K562 (cell line): ENCODE data around the gene E2F3. TPM values are rescaled to one million over a fixed set of nuclear protein-coding genes. Genes with fewer than 3 reads are reported as not detected.

Source experiments
- ATAC-seq: fragments of 200-7000 bp; cut with Tn5 transposase; 3 replicates; pipeline ENCODE4 v1.9.1; 2020; ENCODE audit warnings: moderate library complexity
- BruUV-seq: library from RNA; stranded (reverse); fragments of 400-500 nt; replicated peaks from 2 replicates; lab custom pipeline; 2021; lab: Mats Ljungman, UMichigan
- CTCF ChIA-PET: fragments of 300-600 bp; formaldehyde crosslinking; extraction: SDS; loops from one replicate; lab custom pipeline; 2021; ENCODE audit warnings: low intra/inter-chr PET ratio; lab: Yijun Ruan, JAX
- POLR2A ChIA-PET: fragments of 300-600, 350-650 bp; sonication (Branson Sonifier 250); formaldehyde crosslinking; extraction: SDS; loops from one replicate; lab custom pipeline; 2021; ENCODE audit warnings: antibody characterized with exemption, inconsistent platforms; lab: Yijun Ruan, JAX
- DNase-seq, 4 experiments: peaks; one replicate each; pipeline versions ENCODE4 v3.0.0 to v3.0.0-alpha.2; 2011 to 2018; ENCODE audit warnings: low spot score in 3 of 4, mixed read lengths in 3 of 4; ENCODE audit errors: extremely low read depth in 1 of 4
- FAIRE-seq: peaks from 2 replicates; lab custom pipeline; 2011; peaks lifted over from hg19 to GRCh38; lab: Jason Lieb, UNC
- H2AFZ ChIP-seq: 2 replicates; pipeline ENCODE4 v1.6.0; 2011; ENCODE audit warnings: low read depth, low read length, control low read depth, inconsistent platforms
- H3K27ac ChIP-seq: fragments of 200-600 bp; 3 replicates; pipeline ENCODE4 v1.8.0; 2011; ENCODE audit warnings: low read depth, mild to moderate bottlenecking, control low read depth, inconsistent platforms, low read length, moderate library complexity, mixed read lengths; ENCODE audit errors: extremely low read depth
- H3K27me3 ChIP-seq, 2 experiments: fragments of 300-600 bp in 1 of 2; 2 replicates in 1 of 2; 3 replicates in 1 of 2; pipeline versions ENCODE4 v1.6.0 to v1.8.0; 2011; ENCODE audit warnings: inconsistent platforms in 2 of 2, low read length in 2 of 2, mild to moderate bottlenecking in 1 of 2, mixed read lengths in 1 of 2, moderate library complexity in 1 of 2; ENCODE audit not compliant: control insufficient read depth in 2 of 2, insufficient read depth in 2 of 2
- H3K36me3 ChIP-seq: fragments of 300-600 bp; 3 replicates; pipeline ENCODE4 v1.8.0; 2011; ENCODE audit warnings: mild to moderate bottlenecking, low read length, inconsistent platforms; ENCODE audit not compliant: control insufficient read depth, insufficient read depth
- H3K4me1 ChIP-seq, 2 experiments: fragments of 200-600 bp in 1 of 2; replicated peaks in 1 of 2; 2 replicates in 1 of 2; 3 replicates in 1 of 2; pipeline versions ENCODE4 v1.5.1 to v1.8.0; 2011; ENCODE audit warnings: inconsistent platforms in 2 of 2, low read length in 2 of 2, mild to moderate bottlenecking in 1 of 2, mixed read lengths in 1 of 2, moderate library complexity in 1 of 2; ENCODE audit not compliant: control insufficient read depth in 2 of 2, insufficient read depth in 2 of 2
- H3K4me2 ChIP-seq: 2 replicates; pipeline ENCODE4 v1.6.1; 2011; ENCODE audit warnings: low read length, control low read depth, inconsistent platforms, mixed read lengths; ENCODE audit not compliant: insufficient read depth
- H3K4me3 ChIP-seq: fragments of 200-600 bp; sonication (generic), shearing (Covaris generic); 2 replicates; pipeline ENCODE4 v1.5.1; 2016; ENCODE audit warnings: control low read depth, inconsistent platforms
- H3K79me2 ChIP-seq: fragments of 200-600 bp; 3 replicates; pipeline ENCODE4 v1.8.0; 2011; ENCODE audit warnings: low read length, inconsistent platforms; ENCODE audit not compliant: control insufficient read depth, insufficient read depth
- H3K9ac ChIP-seq, 2 experiments: 2 replicates each; pipeline versions ENCODE4 v1.6.0 to v1.6.1; 2011; ENCODE audit warnings: low read depth in 2 of 2, low read length in 2 of 2, control low read depth in 1 of 2, inconsistent platforms in 1 of 2, mild to moderate bottlenecking in 1 of 2, mixed read lengths in 1 of 2; ENCODE audit not compliant: insufficient read depth in 1 of 2
- H3K9me1 ChIP-seq: one replicate; pipeline ENCODE4 v1.6.0; 2011; ENCODE audit warnings: inconsistent platforms, mild to moderate bottlenecking, low read length, moderate library complexity; ENCODE audit not compliant: control insufficient read depth, insufficient read depth
- H3K9me3 ChIP-seq: replicated peaks from 2 replicates; pipeline ENCODE4 v1.5.1; 2011; ENCODE audit warnings: low read depth, low read length, inconsistent platforms; ENCODE audit not compliant: control insufficient read depth, insufficient read depth
- H4K20me1 ChIP-seq: replicated peaks from 2 replicates; pipeline ENCODE4 v1.6.1; 2011; ENCODE audit warnings: low read length, inconsistent platforms, mixed read lengths; ENCODE audit not compliant: control insufficient read depth, insufficient read depth
- ARHGAP35 ChIP-seq: fragments of 450-650 bp; IDR thresholded peaks from 2 replicates; pipeline ENCODE4 v1.6.1; 2018; ENCODE audit not compliant: partially characterized antibody
- CHD2 ChIP-seq: IDR thresholded peaks from 2 replicates; pipeline ENCODE4 v1.6.1; 2011; ENCODE audit warnings: low read depth, low read length
- DACH1 ChIP-seq: fragments of 450-650 bp; IDR thresholded peaks from 2 replicates; pipeline ENCODE4 v1.6.1; 2018; ENCODE audit not compliant: partially characterized antibody
- NFIC ChIP-seq: fragments of 450-650 bp; IDR thresholded peaks from 2 replicates; pipeline ENCODE4 v1.6.1; 2017; ENCODE audit warnings: mild to moderate bottlenecking, inconsistent platforms
- RNF2 ChIP-seq: sonication (generic); IDR thresholded peaks from 2 replicates; pipeline ENCODE4 v1.6.1; 2016
- TSHZ1 ChIP-seq: fragments of 250-450 bp; sonication (Bioruptor Pico); IDR thresholded peaks from 2 replicates; pipeline ENCODE4 v1.4.0; 2020; ENCODE audit warnings: mild to moderate bottlenecking, moderate library complexity
- ZNF143 ChIP-seq: sonication (generic); formaldehyde crosslinking; IDR thresholded peaks from 2 replicates; pipeline ENCODE4 v1.9.0; 2022; ENCODE audit warnings: mild to moderate bottlenecking, missing genetic modification reagents
- ZNF740 ChIP-seq, 3 experiments: fragments of 200-800 bp in 1 of 3; sonication (Bioruptor generic) in 1 of 3; sonication (generic) in 1 of 3; formaldehyde crosslinking in 1 of 3; IDR thresholded peaks; 2 replicates each; pipeline versions ENCODE4 v1.6.1 to v1.8.0; 2016 to 2022; ENCODE audit warnings: mild to moderate bottlenecking in 2 of 3, missing compliant biosample characterization in 2 of 3, missing genetic modification characterization in 2 of 3, missing genetic modification reagents in 1 of 3
- ZNF785 ChIP-seq: fragments of 250-450 bp; sonication (Bioruptor Pico); IDR thresholded peaks from 2 replicates; pipeline ENCODE4 v1.4.0; 2020; ENCODE audit warnings: mild to moderate bottlenecking
- WGBS: fragments of 100-300 bp; shearing (Covaris generic); methylation state at CpG from one replicate; pipeline ENCODE4 v1.1.6; 2016; ENCODE audit warnings: low coverage, mixed read lengths; ENCODE audit not compliant: insufficient coverage; ENCODE audit errors: missing lambda C conversion rate; 5-methylcytosine and 5-hydroxymethylcytosine counted together
- in situ Hi-C: fragments of 300-500 bp; cut with MboI; formaldehyde crosslinking; loops from 4 replicates; pipeline ENCODE4 v1.15.0; 2018; ENCODE audit warnings: inconsistent platforms, mixed read lengths
- intact Hi-C: fragments of 100-400 bp; cut with micrococcal nuclease; formaldehyde crosslinking; loops from 2 replicates; pipeline ENCODE4 v1.14.2; 2022
- polyA plus RNA-seq, 8 experiments: library from polyadenylated mRNA; depleted of rRNA in 4 of 8; stranded (reverse) in 5 of 8; unstranded in 3 of 8; fragments of >200 nt; fragmentation: Nextera tagmentation in 2 of 8; fragmentation: Illumina TruSeq in 1 of 8; extraction: Ambion mirVana in 2 of 8; extraction: Trizol in 1 of 8; gene quantifications; 2 replicates each; pipeline versions ENCODE4 v1.2.1 to v1.2.3, GENCODE V29; 2011 to 2014; ENCODE audit warnings: inconsistent platforms in 1 of 8, missing spikeins in 1 of 8
- total RNA-seq, 7 experiments: library from RNA; depleted of rRNA in 6 of 7; stranded (reverse); fragments of >200 nt in 6 of 7; fragmentation: Illumina TruSeq in 2 of 7; extraction: Trizol in 2 of 7; gene quantifications; 2 replicates each; pipeline versions ENCODE4 v1.2.1 to v1.2.3, GENCODE V29; 2011 to 2021; ENCODE audit warnings: low replicate concordance in 1 of 7

Gene E2F3
- total and polyA plus RNA-seq, 9 of the 15 experiments (the other 6 are each of a cell fraction or from before 2014, with no cell fraction given) = 11.1 to 44.7 (median 27.2) TPM

DNA sequence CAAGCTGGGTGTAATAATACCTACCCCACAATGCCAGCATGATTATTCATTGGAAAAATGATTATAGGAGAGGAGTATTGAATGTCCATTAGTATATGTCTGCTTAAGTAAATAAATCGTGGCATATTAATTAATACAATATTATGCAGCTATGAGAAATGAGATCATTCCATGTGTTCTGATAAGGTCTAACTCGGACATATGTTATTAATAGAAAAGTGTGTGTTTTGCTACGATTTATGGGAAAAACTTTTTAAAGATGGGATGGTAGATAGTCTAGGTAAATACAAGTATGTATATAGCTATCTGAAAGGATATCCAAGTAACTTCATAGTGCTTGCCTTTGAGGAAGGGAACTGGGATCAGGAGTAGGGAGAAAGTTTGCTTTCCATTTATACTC, 71.1 kb downstream of the E2F3 start:
- no peak overlapping the region for H3K9ac ChIP-seq
- peaks cover 99% of the 10 kb centered on the region for H3K79me2 ChIP-seq
- BruUV-seq = no TSS peak
- no peaks in the 10 kb centered on the region for H3K27me3 ChIP-seq
- DNase-seq = no peak
- H3K27ac ChIP-seq = no peak overlapping the region
- WGBS = 69% methylated on average over 3 of the region's 3 CpGs
- intact Hi-C loops = no loop called here
- no peak overlapping the region for H3K4me2 ChIP-seq
- H2AFZ ChIP-seq = no peak overlapping the region
- no peaks in the 10 kb centered on the region for H3K9me3 ChIP-seq
- peaks cover 9 to 35% of the 10 kb centered on the region in 2 experiments for H3K4me1 ChIP-seq
- TF ChIP-seq DACH1 (peak; percentile 27), ZNF785 (CRISPR knock-in tag) (no peak), CHD2 (0 out of 2 replicates have a peak, but pooled peaks have one; percentile 15), RNF2 (no peak)
- in situ Hi-C loops = no loop called here
- H3K36me3 ChIP-seq = peaks cover 72% of the 10 kb centered on the region
- ATAC-seq = no peak
- no peak overlapping the region for H3K4me3 ChIP-seq
- H4K20me1 ChIP-seq = peaks cover 8% of the 10 kb centered on the region; the same call in 1 of the 2 replicates
- H3K9me1 ChIP-seq = no peaks in the 10 kb centered on the region
- CTCF ChIA-PET = no interaction called here
- POLR2A ChIA-PET = interaction anchor here (1.3 kb wide), 1 partner anchor 16 kb away, joined by 4 read pairs; no protein-coding TSS in a partner anchor
- FAIRE-seq = no peak

DNA sequence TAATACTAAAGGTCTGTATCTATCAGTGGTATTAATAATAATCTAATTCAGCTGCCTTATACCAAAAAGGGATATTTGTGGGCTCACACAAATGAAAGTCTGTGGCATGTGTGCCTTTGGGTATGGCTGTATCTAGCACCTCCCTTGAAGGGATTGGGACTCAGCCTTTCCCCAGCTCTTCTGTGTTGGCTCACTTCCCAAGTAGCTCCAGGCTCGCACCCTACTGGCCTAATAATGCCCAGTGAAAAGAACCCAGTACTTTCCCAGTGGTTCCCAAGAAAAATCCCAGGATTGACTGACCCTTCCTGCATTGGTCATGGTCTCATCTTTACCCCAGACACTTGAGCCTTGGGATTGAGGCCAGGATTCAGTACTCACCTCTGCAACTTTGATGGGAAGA, 71.8 kb downstream of the E2F3 start:
- Histone ChIP-seq H3K4me2 (no peak overlapping the region), H3K4me3 (no peak overlapping the region), H3K4me1 (peaks cover 9 to 35% of the 10 kb centered on the region in 2 experiments), H3K9me3 (no peaks in the 10 kb centered on the region), H3K79me2 (peaks cover 98% of the 10 kb centered on the region), H3K36me3 (peaks cover 71% of the 10 kb centered on the region), H3K9ac (no peak overlapping the region), H3K9me1 (no peaks in the 10 kb centered on the region), H3K27ac (peak overlapping the region; percentile 9; the same call in 1 of the 3 replicates), H2AFZ (no peak overlapping the region), H3K27me3 (no peaks in the 10 kb centered on the region), H4K20me1 (peaks cover 8% of the 10 kb centered on the region; the same call in 1 of the 2 replicates)
- ATAC-seq (peak; percentile 29; the same call in 2 of the 3 replicates), FAIRE-seq (no peak), DNase-seq (no peak)
- intact Hi-C loops (no loop called here), in situ Hi-C loops (no loop called here)
- TF ChIP-seq TSHZ1 (no peak), ZNF740 (CRISPR knock-in tag; IDR thresholded peaks at IDR 0.05) (no peak), ZNF740 (tag; IDR thresholded peaks at IDR 0.05) (no peak), DACH1 (peak; percentile 72), NFIC (peak; percentile 50), ZNF143 (CRISPR knock-in tag) (no peak), ARHGAP35 (no peak)
- no TSS peak for BruUV-seq
- POLR2A ChIA-PET = interaction anchor here (0.6 to 1.3 kb wide), 4 partner anchors 9 to 262 kb away, joined by 3 to 4 read pairs (median 4); no protein-coding TSS in a partner anchor
- CTCF ChIA-PET = interaction anchor here (0.6 kb wide), 1 partner anchor 9 kb away, joined by 4 read pairs; no protein-coding TSS in a partner anchor
- WGBS = 53% methylated on average over 1 of the region's 1 CpG
